HG03064 (cell line): ENCODE measurements around the gene SNX19.

Experiments
- ATAC-seq: cut with Tn5 transposase; IDR thresholded peaks from one replicate; pipeline ENCODE4 v1.9.1; 2021; ENCODE audit warnings: low read depth; ENCODE audit not compliant: unreplicated experiment

SNX19 gene

GRCh38 chr11:130849215-130849568, 67.1 kb downstream of the SNX19 start:
- no peak for ATAC-seq

DNA sequence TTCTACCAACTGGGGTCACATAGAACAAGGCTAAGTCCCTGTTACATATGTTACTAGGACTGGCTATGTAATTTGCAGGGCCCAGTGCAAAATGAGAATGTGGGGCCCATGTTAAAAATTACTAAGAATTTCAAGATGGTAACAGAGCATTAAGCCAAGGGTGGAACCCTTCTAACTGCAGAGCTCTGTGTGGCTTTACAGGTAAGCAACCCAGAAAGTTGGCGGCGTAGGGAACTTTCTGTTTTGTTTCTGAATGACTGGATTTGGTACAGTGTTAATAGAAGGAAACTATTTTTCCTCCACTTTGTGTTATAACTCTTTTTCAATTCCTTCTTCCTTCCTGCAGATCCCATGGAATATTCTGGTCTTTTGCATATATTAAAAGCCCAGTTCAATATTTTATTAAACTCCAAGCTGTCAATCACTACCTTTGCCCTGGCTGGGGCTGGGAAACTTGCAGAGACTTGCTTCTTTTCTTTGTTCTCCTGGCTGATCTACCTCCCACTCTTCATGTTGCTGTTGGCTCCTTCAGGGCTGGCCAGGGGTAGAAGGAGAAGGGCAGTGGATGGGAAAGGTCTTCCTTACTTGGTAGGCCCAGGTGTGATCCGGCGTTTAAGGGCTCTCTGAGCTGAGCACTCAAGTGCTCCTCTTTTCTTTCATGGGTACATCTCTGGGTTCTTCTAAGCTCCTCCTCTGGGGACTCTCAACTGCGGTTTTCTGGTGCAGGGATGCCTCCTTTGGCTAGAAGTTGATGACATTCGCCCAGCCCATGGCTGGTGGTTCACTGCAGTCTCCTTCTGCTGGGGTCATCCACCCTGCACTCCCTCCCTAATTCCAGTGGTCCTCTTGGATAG, 67.7 kb downstream of the SNX19 start:
- ATAC-seq: no peak

DNA sequence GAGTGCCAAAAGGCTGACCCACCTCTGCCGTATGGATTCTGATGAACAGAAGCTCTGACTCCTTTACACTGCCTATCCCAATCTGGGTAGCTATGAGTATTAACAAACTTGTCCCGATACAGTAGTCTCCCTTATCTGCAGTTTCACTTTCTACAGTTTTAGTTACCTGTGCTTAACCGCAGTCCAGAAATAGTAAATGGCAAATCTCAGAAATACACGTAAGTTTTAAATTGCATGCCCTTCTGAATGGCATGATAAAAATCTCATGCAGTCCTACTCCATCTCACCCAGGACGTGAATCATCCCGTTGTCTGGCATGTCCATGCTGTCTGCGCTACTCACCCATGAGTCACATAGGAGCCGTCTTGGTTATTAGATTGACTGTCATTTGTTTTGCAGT, 68.8 kb downstream of the SNX19 start:
- no peak for ATAC-seq

DNA sequence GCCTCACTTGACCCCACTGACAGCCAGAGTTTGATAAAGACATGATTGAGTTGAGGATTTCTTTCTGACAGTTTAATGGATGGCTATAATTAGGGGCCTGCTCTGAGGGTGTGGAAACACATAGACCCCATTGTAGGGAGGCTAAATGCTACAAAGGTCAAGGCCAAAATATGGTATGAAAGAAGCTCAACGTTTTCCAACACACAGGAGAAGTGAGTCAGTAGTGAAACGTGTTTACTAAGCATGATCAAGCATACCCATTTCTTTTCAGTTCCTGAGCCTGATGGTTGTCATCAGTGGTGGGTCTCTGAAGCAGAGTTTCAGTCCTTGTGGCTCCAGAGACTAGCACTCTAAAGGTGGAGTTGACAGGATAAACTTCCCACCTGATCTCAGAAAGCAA, 69.7 kb downstream of the SNX19 start:
- ATAC-seq: no peak

DNA sequence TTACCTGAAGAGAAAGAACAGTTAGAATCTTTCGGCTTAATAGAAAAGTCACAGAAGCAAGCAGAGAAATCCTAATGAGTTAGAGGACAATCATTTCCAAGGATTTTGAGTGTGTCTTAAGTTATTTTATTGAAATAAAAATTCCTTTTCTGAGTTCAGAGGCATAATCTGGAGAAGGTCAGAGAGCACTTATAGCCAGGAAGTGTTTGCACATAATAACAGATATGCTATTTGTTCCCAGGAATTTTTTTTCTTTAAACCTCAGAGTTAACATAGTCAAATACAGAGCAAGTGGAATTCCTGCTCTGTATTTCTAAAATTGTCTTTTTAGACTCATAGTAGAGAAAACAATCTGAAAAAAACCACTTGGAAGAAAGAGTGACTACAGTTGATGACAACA, 74.3 kb downstream of the SNX19 start:
- no peak for ATAC-seq

DNA sequence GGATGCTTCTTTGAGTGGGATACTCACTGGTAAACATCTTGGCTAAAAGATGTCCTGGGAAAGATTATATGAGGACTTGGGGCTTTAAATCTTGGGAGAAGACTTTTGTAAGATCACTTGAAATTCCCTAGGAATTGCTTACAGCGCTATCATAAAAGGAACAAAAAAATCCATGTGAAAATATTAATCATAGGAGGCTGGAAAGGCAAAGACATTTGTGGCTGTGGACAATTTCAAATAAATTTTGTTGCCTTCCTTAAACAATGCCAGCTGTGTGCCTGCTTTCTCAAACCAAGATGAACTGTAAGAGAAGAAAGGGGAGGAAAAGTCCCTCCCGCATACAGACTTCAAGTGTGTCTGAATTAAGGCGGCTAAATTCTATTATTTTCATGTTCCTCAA, 75.6 kb downstream of the SNX19 start:
- ATAC-seq: no peak

DNA sequence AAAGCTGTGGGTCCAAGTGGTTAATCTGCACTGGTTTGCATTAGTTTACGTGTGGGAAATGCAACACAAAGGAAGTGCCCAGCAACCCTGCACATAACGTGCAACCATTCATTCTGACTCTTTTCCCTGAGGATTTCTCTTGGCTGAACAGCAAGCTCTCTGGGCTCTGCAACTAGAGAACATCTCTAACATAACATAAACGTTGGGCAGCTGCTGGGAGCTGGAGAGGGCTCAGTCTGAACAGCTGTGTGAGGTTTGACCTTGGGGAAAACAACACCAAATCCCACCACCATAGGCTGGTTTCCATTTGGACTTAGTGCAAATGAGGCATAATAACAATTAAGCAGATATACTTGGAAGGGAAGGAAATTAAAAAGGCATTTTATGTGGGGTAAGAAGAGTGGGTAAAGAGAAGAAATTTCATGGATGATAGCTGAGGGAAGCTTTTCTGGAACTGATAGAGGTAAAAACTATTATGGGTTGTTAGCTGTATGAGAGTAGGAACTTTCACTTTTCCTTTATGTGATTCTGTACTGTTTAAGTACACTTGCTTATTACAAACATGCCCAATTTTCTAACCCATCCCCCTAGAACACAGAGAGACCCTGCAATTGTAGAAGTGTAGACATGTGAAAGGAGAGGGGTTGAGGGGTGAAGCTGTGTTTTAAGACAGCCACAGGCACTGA, 76.2 kb downstream of the SNX19 start:
- ATAC-seq: no peak

DNA sequence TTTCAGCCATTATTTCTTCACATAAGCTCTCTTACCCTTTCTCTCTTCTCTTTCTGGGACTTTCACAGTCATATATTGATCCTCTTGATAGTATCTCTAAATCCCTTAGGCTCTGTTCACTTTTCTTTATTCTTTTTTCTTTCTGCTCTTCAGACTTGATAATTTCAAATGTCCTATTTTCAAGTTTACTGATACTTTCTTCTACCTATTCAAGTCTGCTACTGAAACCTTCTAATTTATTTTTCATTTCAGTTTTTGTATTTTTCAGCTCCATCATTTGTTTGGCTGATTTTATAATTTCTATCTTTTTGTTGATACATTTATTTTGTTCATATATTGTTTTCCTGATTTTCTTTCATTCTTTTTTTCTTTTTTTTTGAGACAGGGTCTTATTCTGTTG, 79.1 kb downstream of the SNX19 start:
- no peak for ATAC-seq

GRCh38 chr11:130834886-130835285, 81.4 kb downstream of the SNX19 start:
- ATAC-seq: no peak

DNA sequence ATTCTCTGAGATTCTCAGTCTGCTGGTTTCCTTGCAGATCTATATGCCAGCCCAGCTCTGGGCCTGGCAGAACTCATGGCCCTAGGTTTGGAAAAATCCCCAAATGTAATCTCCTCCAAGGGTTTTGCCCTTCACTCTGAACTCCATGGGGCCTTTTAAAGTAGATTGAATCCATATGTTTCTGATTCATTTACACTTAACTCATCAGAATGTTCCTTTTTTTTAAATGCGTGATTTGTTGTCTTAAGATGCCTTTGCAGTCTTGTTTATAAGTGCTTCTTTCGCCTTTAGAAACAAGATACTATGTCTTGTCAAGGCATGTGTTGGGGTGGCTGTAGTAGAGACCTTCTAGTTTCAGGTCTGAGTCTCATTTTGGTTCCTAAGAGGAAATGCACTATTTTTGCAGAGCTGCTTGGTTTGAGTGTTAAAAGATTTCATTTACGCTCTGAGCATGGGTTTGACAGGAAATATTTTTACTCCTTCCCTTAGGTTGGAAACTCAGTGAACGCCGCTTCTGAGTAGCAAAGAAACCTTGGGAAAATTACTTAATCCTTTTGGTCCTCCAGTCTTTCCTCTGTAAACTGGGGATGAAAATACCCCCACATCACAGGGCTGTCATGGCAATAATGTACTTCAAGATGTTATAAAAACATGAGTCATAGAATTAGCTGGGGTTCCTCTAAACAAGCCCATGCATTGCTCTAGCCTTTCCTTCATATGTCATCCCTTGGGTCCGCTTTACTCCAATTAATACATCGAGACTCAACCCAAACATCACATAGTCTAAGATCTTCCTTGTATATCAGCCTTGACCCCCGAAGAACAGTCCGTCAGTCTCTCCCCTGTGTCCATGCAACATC, 83.5 kb downstream of the SNX19 start:
- no peak for ATAC-seq

DNA sequence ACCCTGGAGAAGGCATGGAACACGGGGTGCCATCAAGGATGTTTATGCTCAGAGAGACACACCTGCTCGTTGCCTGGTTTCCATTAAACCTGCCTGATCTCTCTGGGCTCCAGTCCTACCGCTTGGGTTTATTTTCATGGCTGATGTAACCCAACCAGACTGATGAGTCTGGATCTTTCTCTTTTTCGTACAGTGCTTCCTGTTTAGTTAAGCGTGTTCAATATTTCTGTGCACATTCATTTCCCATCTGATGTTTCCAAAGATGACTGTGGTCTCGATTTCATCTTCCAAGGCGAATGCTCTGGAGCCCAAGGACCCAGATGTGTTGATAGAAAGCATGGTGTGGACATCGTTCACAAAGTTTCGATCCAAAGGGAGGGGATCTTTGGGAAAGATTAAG, 84.3 kb downstream of the SNX19 start:
- ATAC-seq: no peak

GRCh38 chr11:130831506-130831905, 84.8 kb downstream of the SNX19 start:
- no peak for ATAC-seq

- no peak for ATAC-seq
These were observed 85.7 kb downstream of the SNX19 start for GRCh38 chr11:130830566-130830965.

GRCh38 chr11:130829920-130830511, 86.3 kb downstream of the SNX19 start:
- no peak for ATAC-seq

DNA sequence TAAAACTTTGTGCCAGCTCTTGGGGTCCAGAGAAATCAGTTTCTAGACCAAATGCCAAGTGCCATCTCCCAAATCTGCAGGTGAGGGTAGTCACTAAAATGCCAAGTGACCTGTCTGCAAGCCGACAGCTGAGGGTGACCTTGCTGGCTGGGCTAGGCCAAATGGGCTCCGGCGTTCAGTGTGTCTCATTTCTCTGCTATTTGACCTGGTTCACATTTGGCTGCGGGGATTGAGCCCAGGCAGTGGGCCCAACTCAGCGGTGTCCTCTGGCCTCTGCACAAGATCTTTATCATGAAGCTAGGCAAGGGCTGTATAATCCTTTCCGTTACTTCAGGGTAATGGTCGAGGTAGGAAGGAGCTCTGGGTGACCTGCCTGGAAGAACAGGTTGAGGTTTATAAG, 87.5 kb downstream of the SNX19 start:
- ATAC-seq: no peak

GRCh38 chr11:130827451-130828377, 88.6 kb downstream of the SNX19 start:
- ATAC-seq: no peak

DNA sequence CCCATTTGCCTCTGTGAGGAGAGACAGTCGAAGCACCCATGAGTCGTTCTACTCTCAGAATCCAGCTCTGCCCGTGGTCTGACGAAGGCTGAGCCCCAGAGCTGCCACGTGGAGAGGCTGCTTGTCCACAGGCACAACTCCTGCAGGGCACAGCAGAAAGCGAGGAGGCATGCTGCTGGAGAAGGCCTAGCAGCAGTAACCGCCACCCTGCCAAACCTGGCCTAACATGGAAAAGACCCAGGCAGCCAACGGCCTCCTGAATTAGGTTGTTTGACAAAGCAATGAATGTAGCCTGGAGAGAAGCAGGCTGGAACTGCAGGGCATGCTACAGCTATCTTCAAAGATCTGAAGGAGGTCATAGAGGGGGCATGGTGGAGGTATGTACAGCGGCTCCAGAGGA, 89.7 kb downstream of the SNX19 start:
- ATAC-seq: no peak

DNA sequence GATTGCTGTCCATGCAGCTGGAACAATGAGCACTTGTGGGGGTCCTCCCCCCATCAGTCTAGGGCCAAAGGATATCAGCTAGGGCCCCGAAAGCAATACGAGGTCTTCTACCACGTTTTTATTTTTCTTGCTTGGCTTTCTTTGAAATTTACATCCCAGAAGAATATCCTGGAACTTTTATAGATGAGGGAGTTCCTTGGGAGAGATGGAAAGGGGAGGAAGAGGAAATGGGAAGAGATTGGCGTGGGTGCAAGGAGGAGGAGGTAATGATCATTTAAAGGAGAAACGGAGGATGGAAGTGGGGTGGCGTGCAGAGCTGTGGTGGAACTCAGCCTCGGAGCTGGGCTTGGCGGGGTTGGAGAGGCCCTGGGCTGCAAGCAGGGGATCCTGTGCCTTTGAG, 90.3 kb downstream of the SNX19 start:
- ATAC-seq: no peak

GRCh38 chr11:130825561-130825960, 90.7 kb downstream of the SNX19 start:
- no peak for ATAC-seq
